GM13976 (cell line): ENCODE measurements around the gene E2F8.
"Not testable (repeated sequence)": the region's sequence is repeated elsewhere in the genome, so short reads cannot be mapped to it uniquely, and the experiment has no call there.

Source experiments
- DNase-seq: peaks from one replicate; pipeline ENCODE4 v3.0.0; 2012; ENCODE audit warnings: low spot score
- in situ Hi-C: fragments of 300-500 bp; cut with MboI; formaldehyde crosslinking; loops from one replicate; pipeline ENCODE4 v1.12.0; 2022; ENCODE audit warnings: low sequenced_read_pairs, mixed read lengths, inconsistent platforms; ENCODE audit not compliant: unreplicated experiment
- TF ChIP-seq, protein P1 (sequence below): IDR thresholded peaks from 2 replicates; pipeline ENCODE4 v1.5.1; 2012; ENCODE audit warnings: borderline replicate concordance, mild to moderate bottlenecking; ENCODE audit not compliant: insufficient read depth; ENCODE audit errors: extremely low read depth, missing control alignments, control extremely low read depth

E2F8 gene

DNA sequence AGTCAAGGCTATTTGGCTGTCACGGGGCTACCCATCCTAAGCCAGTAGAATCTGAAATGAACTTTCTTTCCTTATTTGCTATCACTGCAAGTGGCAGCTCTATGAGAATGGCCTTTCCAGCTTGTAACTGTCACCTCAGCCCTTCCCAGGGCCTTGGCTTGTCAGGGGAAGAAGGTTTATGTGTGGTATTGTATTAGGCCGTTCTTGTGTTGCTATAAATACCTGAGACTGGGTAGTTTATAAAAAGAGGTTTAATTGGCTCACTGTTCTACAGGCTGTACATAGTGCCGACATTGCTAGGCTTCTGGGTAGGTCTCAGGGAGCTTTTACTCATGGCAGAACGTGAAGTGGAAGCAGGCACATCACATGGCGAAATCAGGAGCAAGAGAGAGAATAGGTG, 26.8 kb upstream of the E2F8 start:
- no peak for DNase-seq
- in situ Hi-C loops = no loop called here
- TF ChIP-seq, protein P1, sequence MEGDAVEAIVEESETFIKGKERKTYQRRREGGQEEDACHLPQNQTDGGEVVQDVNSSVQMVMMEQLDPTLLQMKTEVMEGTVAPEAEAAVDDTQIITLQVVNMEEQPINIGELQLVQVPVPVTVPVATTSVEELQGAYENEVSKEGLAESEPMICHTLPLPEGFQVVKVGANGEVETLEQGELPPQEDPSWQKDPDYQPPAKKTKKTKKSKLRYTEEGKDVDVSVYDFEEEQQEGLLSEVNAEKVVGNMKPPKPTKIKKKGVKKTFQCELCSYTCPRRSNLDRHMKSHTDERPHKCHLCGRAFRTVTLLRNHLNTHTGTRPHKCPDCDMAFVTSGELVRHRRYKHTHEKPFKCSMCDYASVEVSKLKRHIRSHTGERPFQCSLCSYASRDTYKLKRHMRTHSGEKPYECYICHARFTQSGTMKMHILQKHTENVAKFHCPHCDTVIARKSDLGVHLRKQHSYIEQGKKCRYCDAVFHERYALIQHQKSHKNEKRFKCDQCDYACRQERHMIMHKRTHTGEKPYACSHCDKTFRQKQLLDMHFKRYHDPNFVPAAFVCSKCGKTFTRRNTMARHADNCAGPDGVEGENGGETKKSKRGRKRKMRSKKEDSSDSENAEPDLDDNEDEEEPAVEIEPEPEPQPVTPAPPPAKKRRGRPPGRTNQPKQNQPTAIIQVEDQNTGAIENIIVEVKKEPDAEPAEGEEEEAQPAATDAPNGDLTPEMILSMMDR = no peak

DNA sequence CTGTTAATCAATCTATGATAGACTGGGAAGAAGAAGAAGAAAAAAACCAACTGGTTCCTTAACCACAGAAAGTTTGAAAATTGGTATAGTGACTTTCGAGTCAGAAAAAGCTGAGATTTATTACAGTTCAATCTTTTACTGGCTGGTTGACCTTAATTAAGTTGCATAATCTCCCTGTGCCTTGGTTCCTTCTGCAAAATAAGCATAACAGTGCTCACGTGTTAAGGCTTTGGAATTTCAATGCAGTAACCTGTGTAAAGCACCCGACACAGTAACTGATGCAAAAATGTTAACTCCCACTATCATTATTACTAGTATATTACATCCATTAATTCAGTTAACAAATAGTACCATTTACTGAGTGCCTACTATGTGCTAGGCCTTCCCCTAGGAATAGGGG, 22.6 kb upstream of the E2F8 start:
- TF ChIP-seq, protein P1 = no peak
- in situ Hi-C loops = no loop called here
- DNase-seq = no peak

DNA sequence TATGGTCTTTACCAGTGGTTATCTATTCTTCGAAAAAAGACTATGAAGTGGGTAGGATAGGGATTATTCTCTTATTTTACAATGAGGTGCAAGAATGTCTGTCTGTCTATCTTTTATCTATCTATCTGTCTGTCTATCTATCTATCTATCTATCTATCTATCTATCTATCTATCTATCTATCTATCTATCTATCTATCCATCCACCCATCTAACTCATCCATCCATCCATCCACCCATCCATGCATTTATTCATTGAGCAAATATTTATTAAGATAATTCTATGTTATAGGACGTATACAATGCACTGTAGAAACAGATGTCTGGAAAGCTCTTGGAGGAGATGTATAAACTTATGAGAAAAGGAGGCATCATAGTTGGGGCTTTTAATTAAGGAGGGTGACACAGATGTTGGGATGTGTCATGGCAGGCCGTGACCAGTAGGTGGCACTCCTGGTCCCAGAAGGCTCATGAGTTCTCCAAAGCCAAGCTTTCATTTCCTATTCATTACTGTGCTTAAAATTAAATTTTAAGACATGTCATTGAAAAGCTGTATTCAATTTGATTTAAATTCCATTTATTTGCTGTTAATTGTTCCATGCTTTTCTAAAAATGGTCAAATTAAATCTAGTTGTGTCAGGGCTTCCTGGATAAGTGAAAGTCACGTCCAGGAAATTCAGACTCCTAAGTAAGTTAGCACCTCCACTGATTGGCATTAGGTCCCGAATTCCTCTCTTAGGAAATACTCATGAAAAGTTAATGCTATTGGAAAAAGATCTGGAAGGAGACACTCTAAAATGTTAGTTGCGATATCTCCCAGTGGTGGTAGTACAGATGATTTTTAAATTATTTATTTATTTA, 19.0 kb upstream of the E2F8 start:
- in situ Hi-C loops = no loop called here
- DNase-seq = peak; percentile 75
- TF ChIP-seq, protein P1 = peak; percentile 85

DNA sequence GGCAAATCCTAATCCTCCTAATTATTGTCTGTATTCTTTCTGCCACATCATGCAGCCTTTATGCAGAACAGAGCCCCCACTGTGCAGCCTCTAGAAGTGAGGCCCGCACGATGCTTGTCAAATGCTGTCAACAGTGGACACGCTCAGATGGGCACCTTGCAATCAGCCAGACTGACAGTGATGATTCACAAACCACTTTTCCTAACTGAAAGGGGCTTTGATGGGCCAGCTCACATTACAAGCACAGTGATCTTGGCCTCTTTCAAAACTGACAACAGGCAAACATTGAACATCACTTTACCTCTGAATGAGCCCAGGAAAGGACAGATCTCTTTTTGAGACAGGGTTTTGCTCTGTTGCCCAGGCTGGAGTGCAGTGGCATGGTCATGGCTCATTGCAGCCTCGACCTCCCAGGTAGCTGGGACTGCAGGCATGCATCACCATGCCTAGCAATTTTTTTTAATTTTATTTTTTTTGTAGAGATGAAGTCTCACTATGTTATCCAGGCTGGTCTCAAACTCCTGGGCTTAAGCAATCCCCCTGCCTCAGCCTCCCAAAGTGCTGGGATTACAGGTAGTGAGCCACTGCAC, 18.0 kb upstream of the E2F8 start:
- TF ChIP-seq, protein P1 = no peak
- in situ Hi-C loops = no loop called here

DNA sequence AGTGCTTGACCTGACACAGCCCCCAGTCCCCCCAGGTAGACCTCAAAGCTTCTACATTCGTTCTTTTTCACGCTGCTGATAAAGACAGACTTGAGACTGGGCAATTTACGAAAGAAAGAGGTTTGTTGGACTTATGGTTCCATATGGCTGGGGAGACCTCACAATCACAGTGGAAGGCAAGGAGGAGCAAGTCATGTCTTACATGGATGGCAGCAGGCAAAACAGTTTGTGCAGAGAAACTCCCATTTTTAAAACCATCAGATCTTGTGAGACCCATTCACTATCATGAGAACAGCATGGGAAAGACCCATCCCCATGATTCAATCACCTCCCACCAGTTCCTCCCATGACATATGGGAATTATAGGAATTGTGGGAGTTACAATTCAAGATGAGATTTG, 13.7 kb upstream of the E2F8 start:
- in situ Hi-C loops, DNase-seq: not testable (repeated sequence)

More for the DNA sequence above, 18.0 kb upstream of the E2F8 start:
- no peak for DNase-seq

DNA sequence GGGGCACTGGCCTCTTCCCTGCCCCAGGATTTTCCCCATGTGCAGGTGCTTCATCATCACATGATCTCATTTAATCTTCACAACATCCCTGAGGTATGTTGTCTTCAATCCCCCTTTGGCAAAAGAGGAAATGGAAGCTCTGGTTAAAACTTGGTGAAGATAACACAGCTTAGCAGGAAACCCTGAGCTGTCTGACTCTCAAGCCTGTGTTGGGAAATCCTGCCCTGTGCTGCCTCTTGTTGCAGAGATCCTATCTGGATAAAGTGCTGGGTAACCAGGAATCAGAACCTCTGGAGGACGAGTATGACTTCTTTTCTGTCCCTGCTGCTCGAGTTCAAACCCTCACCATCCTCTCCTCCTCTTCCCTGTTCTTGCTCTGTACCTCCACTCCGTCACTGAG, 13.1 kb upstream of the E2F8 start:
- no peak for DNase-seq
- in situ Hi-C loops = no loop called here
- TF ChIP-seq, protein P1 = no peak

DNA sequence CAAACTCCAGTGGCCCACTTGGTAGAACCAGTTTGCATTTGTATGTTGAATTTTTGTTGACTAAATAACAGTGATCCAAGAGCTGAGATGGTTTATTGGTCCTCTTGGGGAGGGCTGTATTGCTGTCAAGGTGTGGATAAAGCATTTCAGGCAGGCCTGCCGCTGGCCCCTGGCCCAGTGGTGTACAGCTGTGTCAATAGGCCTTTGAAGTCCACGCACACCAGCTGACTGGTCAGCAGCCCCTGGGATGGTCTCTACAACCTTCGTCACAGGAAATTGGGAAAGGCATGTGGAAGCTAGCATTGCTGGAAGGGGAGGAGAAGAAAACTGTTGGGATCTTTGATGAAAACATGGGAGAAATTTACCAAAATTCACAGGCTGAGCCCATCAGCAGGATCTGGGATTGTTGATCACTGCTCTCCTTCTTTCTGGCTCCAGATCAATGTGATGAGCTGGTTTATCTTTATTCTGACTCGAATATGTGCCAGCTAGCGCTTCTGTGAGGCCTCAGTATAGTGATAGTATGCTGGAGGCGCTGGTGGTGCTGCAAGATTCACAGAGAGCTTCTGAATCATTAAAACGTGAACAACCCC, 12.5 kb upstream of the E2F8 start:
- no peak for DNase-seq
- TF ChIP-seq, protein P1 = no peak
- in situ Hi-C loops = no loop called here
